ENCODE data around the gene KLHL36. TPM values are rescaled to one million over a fixed set of nuclear protein-coding genes. Genes with fewer than 3 reads are reported as not detected.

Gene KLHL36
- 42.2 and 55.3 TPM in 2 replicates for total RNA-seq

DNA sequence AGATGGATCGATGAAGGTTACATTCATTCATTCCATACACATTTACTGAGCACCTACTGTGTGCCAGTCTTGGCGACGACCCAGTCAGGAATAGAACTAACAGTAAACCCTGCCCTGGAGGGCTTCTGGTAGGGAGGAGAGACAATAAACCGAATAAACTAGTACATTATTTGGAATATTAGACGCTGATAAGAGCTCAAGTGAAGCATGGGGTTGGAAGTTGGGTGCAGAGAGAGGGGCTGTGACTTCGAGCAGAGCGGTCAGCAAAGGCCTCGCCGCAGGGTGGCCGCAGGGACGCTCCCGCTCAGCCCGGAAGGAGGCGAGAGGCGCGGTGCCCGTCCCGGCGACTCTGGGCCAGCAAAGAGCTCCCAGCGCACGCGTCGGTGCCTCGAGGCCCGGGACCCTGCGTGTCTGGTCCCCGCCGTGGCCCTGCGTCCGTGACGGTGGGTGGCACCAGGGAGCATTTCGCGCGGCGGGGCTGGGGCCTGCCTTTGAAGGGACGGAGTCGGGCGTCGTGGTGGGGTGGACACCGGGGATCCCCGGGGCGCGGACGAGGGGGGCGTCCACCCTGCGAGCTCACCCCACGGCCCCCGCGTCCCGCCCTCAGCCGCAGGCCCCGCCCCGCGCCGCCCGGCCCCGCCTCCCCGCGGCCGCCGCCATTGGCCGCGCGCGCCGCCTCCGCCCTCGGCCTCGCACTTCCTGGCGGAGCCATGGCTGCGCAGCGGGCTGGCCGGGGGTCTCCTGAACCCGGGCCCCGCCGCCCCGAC, at the start of gene KLHL36:
KLHL36 (plus strand) TSS at position 684 of the 767 bp plus-strand sequence. CDS start 2,357 bp downstream, outside the sequence.

DNA sequence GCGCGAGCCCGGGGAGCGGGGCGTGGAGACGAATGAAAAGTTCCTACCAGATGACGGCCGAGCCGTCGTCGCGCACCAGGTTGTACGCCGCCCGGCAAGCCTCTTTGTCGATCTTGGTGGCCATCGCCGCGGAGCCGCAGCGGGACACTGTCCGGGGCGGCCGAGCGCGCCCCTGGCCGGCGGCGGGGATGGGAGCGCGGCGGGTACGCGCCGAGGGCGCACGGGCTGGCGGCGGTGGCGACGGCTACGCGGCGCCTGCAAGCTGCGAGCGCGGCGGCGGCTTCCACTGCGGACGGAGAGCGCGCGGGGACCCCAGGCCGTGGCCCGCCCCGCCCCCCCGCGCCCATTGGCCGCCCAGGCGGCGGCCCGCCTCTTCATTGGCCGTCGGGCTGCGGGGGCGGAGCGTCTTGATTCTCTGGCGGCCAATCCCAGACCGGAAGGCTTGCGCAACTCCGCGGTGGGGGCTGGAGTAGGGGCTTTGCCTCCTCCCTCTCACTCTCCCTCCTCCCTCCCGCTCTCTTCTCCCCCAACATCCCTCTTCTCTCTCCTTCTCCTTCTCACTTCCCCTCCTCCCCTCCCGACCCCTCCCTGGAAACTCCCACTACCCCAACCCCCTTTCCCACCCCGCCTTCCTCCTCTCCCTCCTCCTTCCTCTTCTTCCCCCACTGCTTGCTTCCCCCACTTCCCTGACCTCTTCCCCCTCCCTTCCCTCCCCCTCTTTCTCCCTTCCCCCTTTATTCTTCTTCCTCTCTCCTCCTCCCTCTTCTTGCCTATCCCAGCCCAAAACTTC, 30.3 kb upstream of the KLHL36 start, which contains the start of gene COTL1:
COTL1 (minus strand) TSS at position 288 of the 790 bp plus-strand sequence; CDS start at position 124, 164 bp downstream.

DNA sequence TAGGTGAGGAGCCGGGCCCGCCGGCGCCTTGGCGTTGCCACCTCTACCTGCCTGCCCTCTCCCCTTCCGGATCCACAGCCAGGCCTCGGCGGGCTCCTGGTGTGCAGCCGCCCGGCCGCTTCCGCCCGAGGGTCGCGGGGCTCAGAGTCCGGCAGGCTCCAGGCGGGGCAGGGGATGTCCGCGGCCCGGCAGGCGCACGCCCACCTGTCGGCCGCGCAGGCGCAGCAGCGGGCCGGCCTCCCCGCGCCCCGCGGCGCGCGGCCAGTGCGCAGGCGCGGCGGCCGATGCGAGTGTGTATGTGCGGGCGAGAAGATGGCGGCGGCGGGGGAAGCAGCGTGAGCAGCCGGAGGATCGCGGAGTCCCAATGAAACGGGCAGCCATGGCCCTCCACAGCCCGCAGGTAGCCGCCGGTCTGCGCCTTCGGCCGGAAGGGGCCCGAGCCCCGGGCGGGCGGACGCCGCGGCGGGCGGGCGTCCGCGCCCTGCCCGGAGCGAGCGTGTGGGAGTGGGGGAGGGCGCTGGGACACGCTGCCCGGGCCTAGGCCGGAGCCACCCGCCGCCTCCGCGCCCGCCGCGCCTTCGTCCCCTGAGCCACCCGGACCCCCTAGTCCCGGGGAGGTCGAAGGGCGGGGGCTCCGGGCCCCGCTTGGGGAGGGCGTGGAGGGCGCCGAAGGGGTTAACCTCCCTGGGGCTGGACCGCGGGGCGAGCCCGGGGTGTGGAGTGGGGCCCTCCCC, 51.6 kb downstream of the KLHL36 start, which contains the start of gene USP10:
USP10 (plus strand) TSS at position 289 of the 734 bp plus-strand sequence; CDS start at position 380, 91 bp downstream.

Other genes starting within 250 kb of the KLHL36 start
- 11.4 and 14.4 TPM in 2 replicates for gene MEAK7, start 143.9 kb upstream of the KLHL36 start, total RNA-seq
- gene COTL1, start 30.4 kb upstream of the KLHL36 start, total RNA-seq: 50.3 and 84.2 TPM in 2 replicates
- gene USP10, start 51.5 kb downstream of the KLHL36 start, total RNA-seq: 42.2 and 48.6 TPM in 2 replicates
- 0.32 and 0.61 TPM in 2 replicates for gene CRISPLD2, start 171.5 kb downstream of the KLHL36 start, total RNA-seq

Measured in epithelial cell of umbilical artery (primary cell).